Transverse colon (tissue), 4 donors: ENCODE data around the gene STK11. TPM values are rescaled to one million over a fixed set of nuclear protein-coding genes. Genes with fewer than 3 reads are reported as not detected.

Experiments
- DNase-seq: peaks from one replicate; pipeline ENCODE4 v3.0.0-alpha.2; 2019
- H3K27ac ChIP-seq, 4 donors: fragments of 200-600 bp; sonication (generic); 2 replicates each; pipeline ENCODE4 v1.5.1; 2016 to 2018; ENCODE audit warnings: inconsistent platforms in 4 of 4
- H3K27me3 ChIP-seq: fragments of 200-600 bp; sonication (generic); 2 replicates; pipeline ENCODE4 v1.5.1; 2017; ENCODE audit warnings: inconsistent platforms
- H3K36me3 ChIP-seq, 4 donors: fragments of 200-600 bp; sonication (generic); 2 replicates each; pipeline ENCODE4 v1.5.1; 2017 to 2019; ENCODE audit warnings: inconsistent platforms in 4 of 4
- H3K4me1 ChIP-seq, 4 donors: fragments of 200-600 bp; sonication (generic); 2 replicates each; pipeline ENCODE4 v1.5.1; 2017 to 2020; ENCODE audit warnings: inconsistent platforms in 4 of 4
- H3K4me3 ChIP-seq, 4 donors: fragments of 200-600 bp; sonication (generic); 1 replicate in 1 of 4; 2 replicates in 3 of 4; pipeline versions ENCODE4 v1.5.1 to v1.6.1; 2017 to 2019; ENCODE audit warnings: inconsistent platforms in 4 of 4
- H3K9me3 ChIP-seq, 2 donors: fragments of 200-600 bp; sonication (generic); 2 replicates each; pipeline ENCODE4 v1.5.1; 2017 to 2019; ENCODE audit warnings: inconsistent platforms in 2 of 2
- CTCF ChIP-seq, 5 experiments: fragments of 200-600 bp in 3 of 5; fragments of 450-650 bp in 2 of 5; sonication (generic) in 3 of 5; IDR thresholded peaks; 1 replicate in 2 of 5; 2 replicates in 3 of 5; pipeline ENCODE4 v1.5.1; 2016 to 2017; ENCODE audit warnings: antibody characterized with exemption in 5 of 5, inconsistent platforms in 3 of 5, mild to moderate bottlenecking in 2 of 5, moderate library complexity in 1 of 5
- EP300 ChIP-seq: sonication (generic); formaldehyde crosslinking; IDR thresholded peaks from one replicate; pipeline ENCODE4 v1.6.1; 2017; ENCODE audit warnings: antibody characterized with exemption, low read depth
- POLR2A ChIP-seq: fragments of 450-650 bp; IDR thresholded peaks from one replicate; pipeline ENCODE4 v1.6.1; 2016; ENCODE audit warnings: antibody characterized with exemption, mild to moderate bottlenecking, moderate library complexity
- POLR2AphosphoS5 ChIP-seq, 3 donors: sonication (generic); formaldehyde crosslinking; IDR thresholded peaks; one replicate each; pipeline ENCODE4 v1.6.1; 2016; ENCODE audit warnings: antibody characterized with exemption in 3 of 3
- WGBS, 2 donors: methylation state at CpG; one replicate each; pipeline ENCODE4 v1.1.5; 2018; ENCODE audit warnings: low coverage in 1 of 2; 5-methylcytosine and 5-hydroxymethylcytosine counted together
- in situ Hi-C, 4 donors: fragments of 200-750 bp; cut with MboI; loops; one replicate each; pipeline versions ENCODE4 v1.15.0 to v1.15.1; 2017; ENCODE audit warnings: low sequenced_read_pairs in 3 of 4, low pct_ligation_motif_present in 1 of 4, low pct_unique_long_range_greater_than_20kb in 1 of 4
- intact Hi-C: fragments of 100-400 bp; cut with DNase I; formaldehyde crosslinking; loops from one replicate; pipeline ENCODE4 v1.15.1; 2023; ENCODE audit warnings: low total_unique reads
- total RNA-seq, 4 donors: library from RNA; depleted of rRNA; stranded (reverse); fragments of >200 nt; gene quantifications; one replicate each; pipeline ENCODE4 v1.1.0, GENCODE V29; 2016

Gene STK11
- total RNA-seq, 4 donors from 2014 or later = 93.7 to 152 (median 103) TPM

- Histone ChIP-seq H3K4me3 (peak overlapping the region in 3 of 4 donors; percentile 8 to 86 (median 29)), H3K9me3 (no peaks in the 10 kb centered on the region), H3K27me3 (peaks cover 29% of the 10 kb centered on the region), H3K4me1 (peaks cover 50 to 63% (median 55%) of the 10 kb centered on the region in 4 donors), H3K27ac (peak overlapping the region; percentile 98 to 99 (median 98)), H3K36me3 (no peaks in the 10 kb centered on the region)
- whole genome bisulfite sequencing, 2 donors = 0 to 13% methylated on average over 6 to 56 of the region's 84 CpGs
- no peak for TF ChIP-seq POLR2A
- TF ChIP-seq CTCF (IDR thresholded peaks at IDR 0.05) = peak; percentile 59 to 93 (median 82)
- no peak for TF ChIP-seq POLR2AphosphoS5 (IDR thresholded peaks at IDR 0.05)
- TF ChIP-seq EP300 = no peak
- peak; percentile 88 for DNase-seq
- in situ Hi-C loops = no loop called here
- intact Hi-C loops = loop anchor here (10.0 kb wide), 2 partner anchors 135 to 215 kb away; partner anchors contain the start of genes CNN2, GPX4, RNU6-2 and TMEM259
Measured at GRCh38 chr19:1239796-1240737, 34.5 kb downstream of the STK11 start.

DNA sequence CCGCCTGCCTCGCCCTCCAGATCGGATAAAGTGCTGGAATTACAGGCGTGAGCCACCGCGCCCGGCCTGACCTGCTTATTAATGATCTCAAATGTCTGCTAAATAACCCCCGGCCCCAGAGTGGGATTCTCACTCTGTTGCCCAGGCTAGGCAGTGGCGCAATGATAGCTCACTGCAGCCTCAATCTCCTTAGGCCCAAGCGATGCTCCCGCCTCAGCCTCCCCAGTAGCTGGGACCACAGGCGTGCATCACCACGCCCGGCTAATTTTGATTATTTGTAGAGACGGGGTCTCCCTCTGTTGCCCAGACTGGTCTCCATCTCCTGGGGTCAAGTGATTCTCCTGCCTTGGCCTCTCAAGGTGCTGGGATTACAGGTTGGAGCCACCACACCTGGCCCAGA, 35.3 kb downstream of the STK11 start:
- H3K36me3 ChIP-seq = no peaks in the 10 kb centered on the region
- peak overlapping the region in 2 of 4 donors; percentile 29 to 86 for H3K4me3 ChIP-seq

GRCh38 chr19:1241417-1242095, 36.0 kb downstream of the STK11 start, which contains the start of gene ATP5F1D:
Gene ATP5F1D, plus strand, starts transcription at chr19:1241751. Its CDS starts 100 bp downstream, at chr19:1241851.
- in situ Hi-C loops (no loop called here), intact Hi-C loops (loop anchor here (10.0 kb wide), 2 partner anchors 137 to 217 kb away; partner anchors contain the start of genes CNN2, GPX4, RNU6-2 and TMEM259)
- Histone ChIP-seq H3K9me3 (no peaks in the 10 kb centered on the region), H3K4me1 (peaks cover 64 to 74% (median 69%) of the 10 kb centered on the region in 4 donors), H3K4me3 (peak within 1 kb of the TSS; percentile 86 to 98 (median 90)), H3K27ac (peak within 1 kb of the TSS; percentile 98 to 99 (median 98)), H3K36me3 (no peaks in the 10 kb centered on the region), H3K27me3 (peaks cover 14% of the 10 kb centered on the region)
- DNase-seq = peak; percentile 96
- TF ChIP-seq EP300 (no peak), POLR2AphosphoS5 (IDR thresholded peaks at IDR 0.05) (peak; percentile 88 to 92 (median 91))
- WGBS, 2 donors = 0% methylated on average over 44 of the region's 79 CpGs; no CpG with 5 or more reads in 1 of the 2 donors

More for the DNA sequence above, 35.3 kb downstream of the STK11 start:
- Histone ChIP-seq H3K4me1 (peaks cover 59 to 71% (median 64%) of the 10 kb centered on the region in 4 donors), H3K27me3 (peaks cover 20% of the 10 kb centered on the region), H3K9me3 (no peaks in the 10 kb centered on the region), H3K27ac (peak overlapping the region; percentile 98 to 99 (median 98))
- no peak for DNase-seq
- intact Hi-C loops = loop anchor here (10.0 kb wide), 2 partner anchors 136 to 216 kb away; partner anchors contain the start of genes CNN2, GPX4, RNU6-2 and TMEM259
- 53% methylated on average over 15 of the region's 15 CpGs; no CpG with 5 or more reads in 1 of the 2 donors for WGBS, 2 donors
- in situ Hi-C loops = no loop called here
- no peak for TF ChIP-seq POLR2A
- no peak for TF ChIP-seq EP300
- no peak for TF ChIP-seq CTCF (IDR thresholded peaks at IDR 0.05)
- TF ChIP-seq POLR2AphosphoS5 (IDR thresholded peaks at IDR 0.05) = no peak

DNA sequence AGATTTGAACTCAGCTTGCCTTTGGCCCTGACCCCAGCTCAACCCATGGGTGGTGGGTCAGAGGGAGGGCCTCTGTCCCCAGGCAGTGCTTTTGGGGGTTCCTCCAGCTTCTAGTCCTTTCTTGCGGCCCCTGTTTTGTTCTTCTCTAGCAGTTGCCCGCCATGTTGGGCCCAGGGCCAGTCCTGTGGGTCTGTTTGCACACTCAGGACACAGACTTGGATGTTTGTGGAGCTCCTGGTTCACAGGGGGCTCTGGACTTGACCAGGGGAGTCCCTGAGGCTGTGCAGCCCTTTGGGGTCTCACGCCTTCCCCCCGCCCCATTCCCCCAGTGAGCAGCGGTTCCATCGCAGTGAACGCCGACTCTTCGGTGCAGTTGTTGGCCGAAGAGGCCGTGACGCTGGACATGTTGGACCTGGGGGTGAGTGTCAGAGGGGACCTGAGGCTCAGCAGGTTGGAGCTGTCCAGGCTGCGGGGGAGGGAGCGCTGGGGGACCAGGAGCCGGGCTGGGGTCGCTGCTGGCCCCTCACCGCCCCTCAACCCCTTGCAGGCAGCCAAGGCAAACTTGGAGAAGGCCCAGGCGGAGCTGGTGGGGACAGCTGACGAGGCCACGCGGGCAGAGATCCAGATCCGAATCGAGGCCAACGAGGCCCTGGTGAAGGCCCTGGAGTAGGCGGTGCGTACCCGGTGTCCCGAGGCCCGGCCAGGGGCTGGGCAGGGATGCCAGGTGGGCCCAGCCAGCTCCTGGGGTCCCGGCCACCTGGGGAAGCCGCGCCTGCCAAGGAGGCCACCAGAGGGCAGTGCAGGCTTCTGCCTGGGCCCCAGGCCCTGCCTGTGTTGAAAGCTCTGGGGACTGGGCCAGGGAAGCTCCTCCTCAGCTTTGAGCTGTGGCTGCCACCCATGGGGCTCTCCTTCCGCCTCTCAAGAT, 38.5 kb downstream of the STK11 start:
- peak overlapping the region in 1 of 4 donors; percentile 86 for H3K4me3 ChIP-seq
- in situ Hi-C loops (no loop called here), intact Hi-C loops (loop anchor here (1.0 to 10.0 kb wide), 3 partner anchors 23 to 219 kb away; partner anchors contain the start of genes CNN2, GPX4, RNU6-2 and TMEM259)
- peaks cover 62 to 73% (median 67%) of the 10 kb centered on the region in 4 donors for H3K4me1 ChIP-seq
- peak; percentile 91 for DNase-seq
- H3K27me3 ChIP-seq = no peaks in the 10 kb centered on the region
- peak overlapping the region; percentile 98 to 99 (median 98) for H3K27ac ChIP-seq
- WGBS, 2 donors = 72% methylated on average over 14 of the region's 33 CpGs; no CpG with 5 or more reads in 1 of the 2 donors
- H3K36me3 ChIP-seq = no peaks in the 10 kb centered on the region
- peak; percentile 95 to 99 (median 98) for TF ChIP-seq CTCF (IDR thresholded peaks at IDR 0.05)
- no peak for TF ChIP-seq POLR2A
- TF ChIP-seq EP300 = no peak
- peak in 1 of 3 donors; percentile 31 for TF ChIP-seq POLR2AphosphoS5 (IDR thresholded peaks at IDR 0.05)
- H3K9me3 ChIP-seq = no peaks in the 10 kb centered on the region
